ENCODE results near the gene COBL. TPM values are rescaled to one million over a fixed set of nuclear protein-coding genes. Genes with fewer than 3 reads are reported as not detected.

COBL gene
- total and polyA plus RNA-seq, 9 of the 15 experiments (the other 6 are each of a cell fraction or from before 2014, with no cell fraction given), result 0.01 to 2.4 (median 0.09) TPM; not detected in 3

GRCh38 chr7:51158211-51158610 is 158.4 kb downstream of the COBL start:
- Histone ChIP-seq H3K4me1 (replicated peaks in 1 of 2; ENCODE audit: control insufficient read depth in 2 of 2, insufficient read depth in 2 of 2, low read length in 2 of 2) (no peaks in the 10 kb centered on the region; a peak in 1 of 5 replicates), H3K9me3 (replicated peaks; ENCODE audit: control insufficient read depth, insufficient read depth, low read depth, low read length) (no peaks in the 10 kb centered on the region), H3K27ac (ENCODE audit: extremely low read depth, low read depth, low read length) (no peak overlapping the region), H3K27me3 (ENCODE audit: control insufficient read depth in 2 of 2, insufficient read depth in 2 of 2, low read length in 2 of 2) (peaks cover 0 to 25% of the 10 kb centered on the region in 2 experiments; a peak in 2 of 5 replicates), H4K20me1 (replicated peaks; ENCODE audit: control insufficient read depth, insufficient read depth, low read length) (no peaks in the 10 kb centered on the region), H2AFZ (ENCODE audit: low read depth, low read length) (no peak overlapping the region), H3K9ac (ENCODE audit: insufficient read depth in 1 of 2, low read depth in 2 of 2, low read length in 2 of 2) (no peak overlapping the region), H3K9me1 (ENCODE audit: control insufficient read depth, insufficient read depth, low read length) (no peaks in the 10 kb centered on the region), H3K4me2 (ENCODE audit: insufficient read depth, low read length) (no peak overlapping the region), H3K79me2 (ENCODE audit: control insufficient read depth, insufficient read depth, low read length) (no peaks in the 10 kb centered on the region), H3K4me3 (no peak overlapping the region), H3K36me3 (ENCODE audit: control insufficient read depth, insufficient read depth, low read length) (no peaks in the 10 kb centered on the region)
- POLR2A ChIA-PET, result interaction anchor here (0.6 kb wide), 2 partner anchors 30 to 602 kb away, joined by 3 read pairs; no protein-coding TSS in a partner anchor
- TF ChIP-seq NR2C1 (IDR thresholded peaks at IDR 0.05), result no peak
- TF ChIP-seq NR2C1 (tag; IDR thresholded peaks at IDR 0.05), result no peak
- no peak for TF ChIP-seq WHSC1 (IDR thresholded peaks at IDR 0.05; ENCODE audit: low read length)
- no peak for TF ChIP-seq HOMEZ (CRISPR knock-in tag; IDR thresholded peaks at IDR 0.05)
- no peak for TF ChIP-seq KLF6 (CRISPR knock-in tag; IDR thresholded peaks at IDR 0.05; ENCODE audit: borderline replicate concordance)
- TF ChIP-seq TCF7 (IDR thresholded peaks at IDR 0.05; ENCODE audit: borderline replicate concordance), result no peak
- no peak for TF ChIP-seq GATAD2A (IDR thresholded peaks at IDR 0.05)
- no peak for TF ChIP-seq RB1 (IDR thresholded peaks at IDR 0.05; ENCODE audit: low read depth)
- TF ChIP-seq DEAF1 (CRISPR knock-in tag; IDR thresholded peaks at IDR 0.05), result no peak
- TF ChIP-seq NFXL1 (CRISPR knock-in tag; IDR thresholded peaks at IDR 0.05), result no peak
- no peak for TF ChIP-seq ARID4B (CRISPR knock-in tag; IDR thresholded peaks at IDR 0.05)
- ATAC-seq (no peak), DNase-seq (ENCODE audit: extremely low read depth in 1 of 4, low spot score in 3 of 4) (no peak), FAIRE-seq (no peak)
- in situ Hi-C loops (cut with MboI), result no loop called here
- WGBS (ENCODE audit: insufficient coverage, low coverage, missing lambda C conversion rate), result 4% methylated on average over 8 of the region's 8 CpGs
- BruUV-seq (replicated peaks), result no TSS peak
- intact Hi-C loops (cut with micrococcal nuclease), result no loop called here
- CTCF ChIA-PET (ENCODE audit: low intra/inter-chr PET ratio), result no interaction called here
